HCT116 (cell line): ENCODE results near the gene CNOT2. TPM values are rescaled to one million over a fixed set of nuclear protein-coding genes. Genes with fewer than 3 reads are reported as not detected.

Source experiments
- ATAC-seq: fragments of 200-7000 bp; cut with Tn5 transposase; 2 replicates; pipeline ENCODE4 v1.9.1; 2020; ENCODE audit warnings: mild to moderate bottlenecking, moderate library complexity
- BruUV-seq: library from RNA; stranded (reverse); fragments of 400-500 nt; replicated peaks from 2 replicates; lab custom pipeline; 2021; lab: Mats Ljungman, UMichigan
- CTCF ChIA-PET: fragments of 300-600 bp; sonication (Branson Sonifier 250); formaldehyde crosslinking; loops from one replicate; lab custom pipeline; 2021; ENCODE audit warnings: antibody characterized with exemption; lab: Charles Lee
- POLR2A ChIA-PET: fragments of 300-600, 350-600 bp; sonication (Branson Sonifier 250); formaldehyde crosslinking; loops from one replicate; lab custom pipeline; 2021; ENCODE audit warnings: antibody characterized with exemption; lab: Charles Lee
- RAD21 ChIA-PET, 2 experiments: fragments of 300-600 bp; sonication (Branson Sonifier 250); formaldehyde crosslinking; loops; one replicate each; lab custom pipeline; 2023; ENCODE audit warnings: low total read pairs in 2 of 2; ENCODE audit not compliant: uncharacterized antibody in 2 of 2, unreplicated experiment in 2 of 2, low non-redundant PET in 1 of 2; lab: Charles Lee
- DNase-seq: peaks from one replicate; pipeline ENCODE4 v3.0.0-alpha.2; 2010; ENCODE audit warnings: low read depth, low spot score
- H2AFZ ChIP-seq: fragments of 200-600 bp; shearing (Covaris generic), sonication (generic); 2 replicates; pipeline ENCODE4 v1.6.1; 2017; ENCODE audit warnings: low read depth, mixed run types, mixed read lengths, antibody characterized with exemption, low read length; ENCODE audit not compliant: poor library complexity, severe bottlenecking
- H3K27ac ChIP-seq: 2 replicates; pipeline ENCODE4 v1.5.1; 2012; ENCODE audit warnings: low read depth, low read length
- H3K27me3 ChIP-seq: fragments of 200-600 bp; sonication (generic); 2 replicates; pipeline ENCODE4 v1.6.1; 2016; ENCODE audit warnings: mixed run types, low read length, mixed read lengths; ENCODE audit not compliant: insufficient read depth
- H3K36me3 ChIP-seq, 2 experiments: fragments of 200-500 bp in 1 of 2; fragments of 200-600 bp in 1 of 2; sonication (Bioruptor generic) in 1 of 2; sonication (generic) in 1 of 2; 2 replicates each; pipeline versions ENCODE4 v1.5.1 to v1.6.1; 2014 to 2016; ENCODE audit warnings: low read length in 2 of 2, inconsistent platforms in 1 of 2, mixed read lengths in 1 of 2, mixed run types in 1 of 2; ENCODE audit not compliant: insufficient read depth in 2 of 2, control insufficient read depth in 1 of 2
- H3K4me1 ChIP-seq, 2 experiments: fragments of 200-600 bp in 1 of 2; sonication (generic) in 1 of 2; 2 replicates each; pipeline versions ENCODE4 v1.5.1 to v1.6.1; 2012 to 2017; ENCODE audit warnings: low read length in 2 of 2, inconsistent platforms in 1 of 2, mild to moderate bottlenecking in 1 of 2, mixed read lengths in 1 of 2, mixed run types in 1 of 2, moderate library complexity in 1 of 2; ENCODE audit not compliant: insufficient read depth in 2 of 2, control insufficient read depth in 1 of 2
- H3K4me2 ChIP-seq: fragments of 200-600 bp; sonication (generic); 2 replicates; pipeline ENCODE4 v1.6.1; 2017; ENCODE audit warnings: mixed run types, low read length, mixed read lengths
- H3K4me3 ChIP-seq, 2 experiments: fragments of 200-600 bp in 1 of 2; sonication (generic) in 1 of 2; replicated peaks in 1 of 2; 2 replicates each; pipeline ENCODE4 v1.5.1; 2011 to 2016; ENCODE audit warnings: low read length in 2 of 2, control low read depth in 1 of 2, low read depth in 1 of 2, mild to moderate bottlenecking in 1 of 2, mixed read lengths in 1 of 2, mixed run types in 1 of 2
- H3K79me2 ChIP-seq: fragments of 200-600 bp; sonication (generic); 2 replicates; pipeline ENCODE4 v1.6.1; 2017; ENCODE audit warnings: mild to moderate bottlenecking, mixed run types, low read length, moderate library complexity, mixed read lengths; ENCODE audit not compliant: insufficient read depth
- H3K9ac ChIP-seq: fragments of 200-600 bp; sonication (generic); 2 replicates; pipeline ENCODE4 v1.6.1; 2016; ENCODE audit warnings: low read length, mixed read lengths
- H3K9me2 ChIP-seq: fragments of 200-600 bp; sonication (generic), shearing (Covaris generic); 2 replicates; pipeline ENCODE4 v1.6.1; 2017; ENCODE audit warnings: mixed run types, mild to moderate bottlenecking, moderate library complexity; ENCODE audit not compliant: insufficient read depth
- H3K9me3 ChIP-seq, 2 experiments: fragments of 200-500 bp in 1 of 2; fragments of 200-600 bp in 1 of 2; sonication (Bioruptor generic) in 1 of 2; sonication (generic) in 1 of 2; 2 replicates each; pipeline ENCODE4 v1.6.1; 2014 to 2017; ENCODE audit warnings: low read length in 2 of 2, mixed read lengths in 2 of 2, inconsistent platforms in 1 of 2, low read depth in 1 of 2, mild to moderate bottlenecking in 1 of 2, mixed run types in 1 of 2, moderate library complexity in 1 of 2; ENCODE audit not compliant: control insufficient read depth in 1 of 2, insufficient read depth in 1 of 2
- H4K20me1 ChIP-seq: fragments of 200-600 bp; sonication (generic), shearing (Covaris generic); 2 replicates; pipeline ENCODE4 v1.6.1; 2017; ENCODE audit warnings: mixed run types, mild to moderate bottlenecking, moderate library complexity; ENCODE audit not compliant: insufficient read depth
- ELF1 ChIP-seq: IDR thresholded peaks from 2 replicates; pipeline ENCODE4 v1.6.1; 2012; ENCODE audit warnings: low read depth, borderline replicate concordance
- EZH2 ChIP-seq: fragments of 200-600 bp; sonication (generic); IDR thresholded peaks from 2 replicates; pipeline ENCODE4 v1.6.1; 2017; ENCODE audit warnings: antibody characterized with exemption, mixed run types
- FOSL1 ChIP-seq: IDR thresholded peaks from 2 replicates; pipeline ENCODE4 v1.6.1; 2012; ENCODE audit warnings: low read depth
- POLR2AphosphoS5 ChIP-seq: IDR thresholded peaks from 2 replicates; pipeline ENCODE4 v1.6.1; 2011; ENCODE audit warnings: mild to moderate bottlenecking, low read depth, low read length, moderate library complexity
- SIN3A ChIP-seq: IDR thresholded peaks from 2 replicates; pipeline ENCODE4 v1.6.1; 2012; ENCODE audit warnings: low read depth
- SRF ChIP-seq: IDR thresholded peaks from 2 replicates; pipeline ENCODE4 v1.6.1; 2012; ENCODE audit warnings: low read depth
- ZNF274 ChIP-seq: fragments of 200-500 bp; sonication (Bioruptor generic); IDR thresholded peaks from 2 replicates; pipeline ENCODE4 v1.6.1; 2014; ENCODE audit warnings: mild to moderate bottlenecking, low read depth, low read length, inconsistent platforms
- intact Hi-C: fragments of 100-400 bp; cut with micrococcal nuclease; formaldehyde crosslinking; loops from 2 replicates; pipeline ENCODE4 v1.10.0; 2022
- total RNA-seq: library from RNA; stranded (reverse); gene quantifications from one replicate; pipeline ENCODE4 v1.2.1, GENCODE V29; 2021; ENCODE audit not compliant: unreplicated experiment
- TF ChIP-seq, protein P1 (sequence below), 3 experiments: fragments of 200-600 bp in 1 of 3; sonication (generic) in 1 of 3; IDR thresholded peaks in 2 of 3; conservative IDR thresholded peaks in 1 of 3; 2 replicates each; pipeline ENCODE4 v1.5.1; 2012 to 2017; ENCODE audit warnings: low read depth in 2 of 3, low read length in 2 of 3, antibody characterized with exemption in 1 of 3, borderline replicate concordance in 1 of 3, control low read depth in 1 of 3, mild to moderate bottlenecking in 1 of 3, mixed read lengths in 1 of 3, mixed run types in 1 of 3, moderate library complexity in 1 of 3; ENCODE audit not compliant: insufficient read depth in 1 of 3
- TF ChIP-seq, protein P2 (sequence below): IDR thresholded peaks from 2 replicates; pipeline ENCODE4 v1.6.1; 2011; ENCODE audit warnings: mild to moderate bottlenecking, low read length, moderate library complexity; ENCODE audit not compliant: insufficient replicate concordance; ENCODE audit errors: extremely low read depth
- TF ChIP-seq, protein P3 (sequence below): IDR thresholded peaks from 2 replicates; pipeline ENCODE4 v1.6.1; 2012

CNOT2 gene
- total RNA-seq, 1 experiment from 2014 or later: 58.7 TPM

DNA sequence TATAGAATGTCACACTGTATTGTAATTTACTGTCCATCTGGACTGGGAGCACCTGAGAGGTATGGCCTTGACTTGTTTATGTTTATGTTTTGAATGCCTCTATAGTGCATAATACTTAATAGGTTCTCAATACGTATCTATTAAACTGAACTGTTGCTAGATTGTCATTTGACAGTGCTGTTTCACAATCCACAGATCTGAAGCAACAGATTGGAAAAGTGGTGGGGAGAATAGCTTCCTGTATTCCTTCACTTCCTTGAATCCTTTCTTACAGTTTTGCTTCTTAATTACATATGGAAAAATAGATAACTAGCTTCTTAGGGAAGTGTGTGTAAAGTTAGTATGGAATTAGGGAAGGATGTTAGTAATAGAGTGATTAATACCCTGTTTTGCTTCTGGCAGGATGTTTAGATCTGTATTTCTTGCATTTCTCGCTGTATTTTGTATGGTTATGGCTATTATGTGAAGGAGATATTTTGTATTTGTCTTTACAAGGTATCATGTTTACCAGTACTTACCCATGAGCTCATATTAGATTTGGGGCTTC, 4.5 kb downstream of the CNOT2 start:
- ATAC-seq (no peak), DNase-seq (no peak)
- no peak overlapping the region for H3K4me2 ChIP-seq
- H3K4me3 ChIP-seq: no peak overlapping the region
- peaks cover 33% of the 10 kb centered on the region for H4K20me1 ChIP-seq
- no peak overlapping the region for H2AFZ ChIP-seq
- no TSS peak for BruUV-seq
- intact Hi-C loops: no loop called here
- H3K9ac ChIP-seq: no peak overlapping the region
- no peaks in the 10 kb centered on the region for H3K27me3 ChIP-seq
- POLR2A ChIA-PET: no interaction called here
- H3K79me2 ChIP-seq: peaks cover 91% of the 10 kb centered on the region
- H3K27ac ChIP-seq: no peak overlapping the region
- no peaks in the 10 kb centered on the region for H3K36me3 ChIP-seq
- H3K9me2 ChIP-seq: no peaks in the 10 kb centered on the region
- H3K4me1 ChIP-seq: peaks cover 3 to 9% of the 10 kb centered on the region in 2 experiments; a peak in 3 of 4 replicates
- RAD21 ChIA-PET: no interaction called here
- no peak for TF ChIP-seq SIN3A
- no peak for TF ChIP-seq EZH2
- no peak for TF ChIP-seq FOSL1
- TF ChIP-seq ZNF274: no peak
- TF ChIP-seq SRF: no peak
- TF ChIP-seq, all 23 proteins: peak for 0
- no peaks in the 10 kb centered on the region for H3K9me3 ChIP-seq
- CTCF ChIA-PET: no interaction called here

DNA sequence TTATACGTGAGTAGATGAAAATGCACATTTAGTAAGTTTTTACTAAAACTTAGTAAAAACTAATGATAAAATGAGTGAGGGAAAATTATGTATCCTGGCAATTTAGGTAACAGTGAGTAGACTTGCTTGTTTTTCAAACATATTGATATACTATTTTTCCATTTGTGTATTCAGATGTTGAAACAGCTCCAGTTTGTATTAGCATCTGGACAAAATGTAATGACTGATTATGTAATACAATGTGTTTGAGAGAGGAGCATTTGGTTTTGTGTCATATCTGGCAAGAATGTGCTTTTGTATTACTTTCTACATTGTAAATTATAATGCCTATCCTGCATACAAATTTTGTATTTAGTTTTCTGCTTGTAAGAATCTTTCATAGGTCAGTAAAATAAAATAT, 5.6 kb downstream of the CNOT2 start:
- RAD21 ChIA-PET: no interaction called here
- ATAC-seq (no peak), DNase-seq (no peak)
- no peaks in the 10 kb centered on the region for H3K9me2 ChIP-seq
- peaks cover 100% of the 10 kb centered on the region for H3K79me2 ChIP-seq
- H4K20me1 ChIP-seq: peaks cover 36% of the 10 kb centered on the region
- no peak overlapping the region for H3K4me2 ChIP-seq
- peaks cover 3 to 9% of the 10 kb centered on the region in 2 experiments; a peak in 3 of 4 replicates for H3K4me1 ChIP-seq
- no peak overlapping the region for H3K4me3 ChIP-seq
- no peaks in the 10 kb centered on the region for H3K9me3 ChIP-seq
- H3K27me3 ChIP-seq: no peaks in the 10 kb centered on the region
- H3K9ac ChIP-seq: no peak overlapping the region
- H2AFZ ChIP-seq: no peak overlapping the region
- no peak overlapping the region for H3K27ac ChIP-seq
- TF ChIP-seq, protein P1, sequence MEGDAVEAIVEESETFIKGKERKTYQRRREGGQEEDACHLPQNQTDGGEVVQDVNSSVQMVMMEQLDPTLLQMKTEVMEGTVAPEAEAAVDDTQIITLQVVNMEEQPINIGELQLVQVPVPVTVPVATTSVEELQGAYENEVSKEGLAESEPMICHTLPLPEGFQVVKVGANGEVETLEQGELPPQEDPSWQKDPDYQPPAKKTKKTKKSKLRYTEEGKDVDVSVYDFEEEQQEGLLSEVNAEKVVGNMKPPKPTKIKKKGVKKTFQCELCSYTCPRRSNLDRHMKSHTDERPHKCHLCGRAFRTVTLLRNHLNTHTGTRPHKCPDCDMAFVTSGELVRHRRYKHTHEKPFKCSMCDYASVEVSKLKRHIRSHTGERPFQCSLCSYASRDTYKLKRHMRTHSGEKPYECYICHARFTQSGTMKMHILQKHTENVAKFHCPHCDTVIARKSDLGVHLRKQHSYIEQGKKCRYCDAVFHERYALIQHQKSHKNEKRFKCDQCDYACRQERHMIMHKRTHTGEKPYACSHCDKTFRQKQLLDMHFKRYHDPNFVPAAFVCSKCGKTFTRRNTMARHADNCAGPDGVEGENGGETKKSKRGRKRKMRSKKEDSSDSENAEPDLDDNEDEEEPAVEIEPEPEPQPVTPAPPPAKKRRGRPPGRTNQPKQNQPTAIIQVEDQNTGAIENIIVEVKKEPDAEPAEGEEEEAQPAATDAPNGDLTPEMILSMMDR (IDR thresholded peaks at IDR 0.05 in 2 of 3, conservative IDR thresholded peaks at IDR 0.05 in 1 of 3; ENCODE audit: borderline replicate concordance in 1 of 3, insufficient read depth in 1 of 3, low read depth in 2 of 3, low read length in 2 of 3): no peak
- TF ChIP-seq POLR2AphosphoS5 (no peak), ELF1 (no peak), FOSL1 (no peak), SRF (no peak)
- TF ChIP-seq, protein P2, sequence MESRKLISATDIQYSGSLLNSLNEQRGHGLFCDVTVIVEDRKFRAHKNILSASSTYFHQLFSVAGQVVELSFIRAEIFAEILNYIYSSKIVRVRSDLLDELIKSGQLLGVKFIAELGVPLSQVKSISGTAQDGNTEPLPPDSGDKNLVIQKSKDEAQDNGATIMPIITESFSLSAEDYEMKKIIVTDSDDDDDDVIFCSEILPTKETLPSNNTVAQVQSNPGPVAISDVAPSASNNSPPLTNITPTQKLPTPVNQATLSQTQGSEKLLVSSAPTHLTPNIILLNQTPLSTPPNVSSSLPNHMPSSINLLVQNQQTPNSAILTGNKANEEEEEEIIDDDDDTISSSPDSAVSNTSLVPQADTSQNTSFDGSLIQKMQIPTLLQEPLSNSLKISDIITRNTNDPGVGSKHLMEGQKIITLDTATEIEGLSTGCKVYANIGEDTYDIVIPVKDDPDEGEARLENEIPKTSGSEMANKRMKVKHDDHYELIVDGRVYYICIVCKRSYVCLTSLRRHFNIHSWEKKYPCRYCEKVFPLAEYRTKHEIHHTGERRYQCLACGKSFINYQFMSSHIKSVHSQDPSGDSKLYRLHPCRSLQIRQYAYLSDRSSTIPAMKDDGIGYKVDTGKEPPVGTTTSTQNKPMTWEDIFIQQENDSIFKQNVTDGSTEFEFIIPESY: no peak
- TF ChIP-seq, protein P3, sequence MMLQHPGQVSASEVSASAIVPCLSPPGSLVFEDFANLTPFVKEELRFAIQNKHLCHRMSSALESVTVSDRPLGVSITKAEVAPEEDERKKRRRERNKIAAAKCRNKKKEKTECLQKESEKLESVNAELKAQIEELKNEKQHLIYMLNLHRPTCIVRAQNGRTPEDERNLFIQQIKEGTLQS: no peak
- CTCF ChIA-PET: no interaction called here
- intact Hi-C loops: no loop called here
- POLR2A ChIA-PET: no interaction called here
- no TSS peak for BruUV-seq
- H3K36me3 ChIP-seq: no peaks in the 10 kb centered on the region
